GM18870 (cell line): ENCODE results near the gene MOCS3.
A peak's percentile ranks its signal among the peaks of the same experiment; 100 is the strongest.

ENCODE experiments used
- ATAC-seq: cut with Tn5 transposase; IDR thresholded peaks from one replicate; pipeline ENCODE4 v1.9.1; 2021; ENCODE audit warnings: moderate library complexity; ENCODE audit not compliant: unreplicated experiment

Gene MOCS3, protein sequence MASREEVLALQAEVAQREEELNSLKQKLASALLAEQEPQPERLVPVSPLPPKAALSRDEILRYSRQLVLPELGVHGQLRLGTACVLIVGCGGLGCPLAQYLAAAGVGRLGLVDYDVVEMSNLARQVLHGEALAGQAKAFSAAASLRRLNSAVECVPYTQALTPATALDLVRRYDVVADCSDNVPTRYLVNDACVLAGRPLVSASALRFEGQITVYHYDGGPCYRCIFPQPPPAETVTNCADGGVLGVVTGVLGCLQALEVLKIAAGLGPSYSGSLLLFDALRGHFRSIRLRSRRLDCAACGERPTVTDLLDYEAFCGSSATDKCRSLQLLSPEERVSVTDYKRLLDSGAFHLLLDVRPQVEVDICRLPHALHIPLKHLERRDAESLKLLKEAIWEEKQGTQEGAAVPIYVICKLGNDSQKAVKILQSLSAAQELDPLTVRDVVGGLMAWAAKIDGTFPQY

GRCh38 chr20:50958615-50959542 is at the start of gene MOCS3:
TSS of gene MOCS3 (plus strand) at chr20:50958818. CDS start at chr20:50958843, 25 bp downstream.
- ATAC-seq = peak; percentile 66

GRCh38 chr20:50909413-50909812 is 49.2 kb upstream of the MOCS3 start:
- ATAC-seq = no peak

- ATAC-seq = no peak
These were observed 47.6 kb upstream of the MOCS3 start for GRCh38 chr20:50911030-50911429.

DNA sequence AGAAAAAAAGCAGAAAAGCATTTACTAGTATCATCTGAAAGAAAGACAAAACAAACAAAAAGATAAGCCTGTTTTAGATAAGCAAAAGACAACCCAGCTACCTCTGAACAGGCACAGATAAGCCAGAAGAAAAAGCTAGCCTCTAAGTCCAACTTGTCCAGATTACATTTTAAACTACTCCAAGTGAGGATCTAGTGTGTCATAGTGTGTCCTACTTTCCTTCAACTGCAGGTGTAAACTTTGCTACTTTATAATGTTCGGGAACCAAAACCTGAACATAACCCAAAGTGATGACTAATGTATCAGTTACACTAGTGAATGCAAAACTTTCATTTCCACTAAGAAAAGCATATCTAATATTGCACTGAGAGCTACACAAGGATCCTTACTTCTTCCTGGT is 46.9 kb upstream of the MOCS3 start:
- ATAC-seq = no peak

GRCh38 chr20:50913690-50914375 is 44.8 kb upstream of the MOCS3 start:
- ATAC-seq = no peak

DNA sequence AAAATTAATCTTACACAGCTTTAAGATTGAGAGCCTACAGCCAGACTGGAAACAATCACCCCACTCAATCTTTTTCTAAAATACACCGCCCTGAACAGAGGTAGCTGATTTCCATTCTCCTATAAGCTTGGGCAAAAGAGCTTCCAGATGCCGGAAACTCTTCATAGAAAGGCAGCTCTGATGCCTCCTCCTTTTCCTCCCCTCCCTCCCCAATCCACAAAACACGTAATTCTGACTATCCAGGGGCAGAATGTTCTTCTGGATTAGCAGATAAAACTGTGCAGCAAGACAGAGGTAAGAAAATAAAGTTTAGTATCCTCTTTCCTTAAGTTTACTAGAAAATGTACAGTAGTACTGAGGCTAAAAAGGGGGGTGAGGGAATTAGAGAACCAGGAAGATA is 43.2 kb upstream of the MOCS3 start:
- no peak for ATAC-seq

DNA sequence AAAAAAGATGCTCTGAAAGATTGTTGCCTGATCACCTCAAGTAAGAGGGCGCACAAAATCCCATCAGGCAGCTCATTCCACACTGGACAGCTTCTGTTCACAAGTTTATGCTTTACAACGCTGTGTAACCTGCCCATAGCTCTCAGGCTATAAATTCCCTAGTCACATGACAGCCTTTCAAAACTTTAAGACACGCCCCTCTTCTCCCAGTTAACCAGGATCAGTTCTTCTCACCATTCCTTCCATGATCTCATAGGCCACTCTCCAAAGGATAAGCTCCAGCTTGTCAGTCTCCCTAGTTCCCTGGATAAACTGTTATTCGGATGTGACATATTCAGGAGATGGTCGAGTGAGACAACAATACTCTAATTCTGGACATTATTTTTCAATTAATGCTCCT is 42.4 kb upstream of the MOCS3 start:
- ATAC-seq = no peak

DNA sequence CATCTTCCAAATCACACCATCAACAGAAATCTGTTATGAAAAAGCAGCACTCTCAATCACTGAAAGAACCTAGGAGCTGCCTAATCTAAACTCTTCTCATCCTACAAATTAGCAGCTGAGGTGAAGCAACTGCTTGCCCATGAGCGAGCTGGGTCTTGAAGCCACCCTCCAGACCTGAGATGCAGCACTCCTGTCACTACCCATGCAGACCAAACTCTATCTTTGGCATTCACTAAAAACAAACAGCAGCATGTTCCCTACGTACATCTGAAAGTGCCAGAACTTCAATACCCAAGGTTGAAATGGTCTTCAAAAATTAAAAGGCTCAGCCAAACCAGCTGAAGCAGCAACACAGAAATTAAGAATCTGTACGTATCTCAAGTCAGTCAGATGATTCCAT is 41.7 kb upstream of the MOCS3 start:
- no peak for ATAC-seq

GRCh38 chr20:50918403-50918802 is 40.2 kb upstream of the MOCS3 start:
- no peak for ATAC-seq

GRCh38 chr20:50919567-50919966 is 39.1 kb upstream of the MOCS3 start:
- no peak for ATAC-seq

DNA sequence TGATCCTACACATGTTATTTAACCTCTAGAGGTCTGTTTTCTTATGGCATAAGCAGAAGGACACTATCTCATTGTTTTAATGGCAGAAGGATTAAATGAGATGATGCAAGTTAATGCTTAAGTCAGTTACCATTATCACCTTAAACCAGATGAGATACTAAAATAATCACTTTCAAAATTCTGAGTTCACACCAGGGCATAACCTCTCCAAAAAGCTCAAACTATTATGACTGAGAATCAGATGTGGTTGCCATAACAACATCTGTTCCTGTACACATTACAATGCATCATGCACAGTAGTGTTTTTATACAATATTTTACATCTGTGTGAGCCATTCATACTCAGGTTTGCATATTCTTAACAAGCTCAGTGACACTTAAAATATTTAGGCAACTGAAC is 37.6 kb upstream of the MOCS3 start:
- no peak for ATAC-seq

- no peak for ATAC-seq
These were observed 36.7 kb upstream of the MOCS3 start for GRCh38 chr20:50921803-50922501.

DNA sequence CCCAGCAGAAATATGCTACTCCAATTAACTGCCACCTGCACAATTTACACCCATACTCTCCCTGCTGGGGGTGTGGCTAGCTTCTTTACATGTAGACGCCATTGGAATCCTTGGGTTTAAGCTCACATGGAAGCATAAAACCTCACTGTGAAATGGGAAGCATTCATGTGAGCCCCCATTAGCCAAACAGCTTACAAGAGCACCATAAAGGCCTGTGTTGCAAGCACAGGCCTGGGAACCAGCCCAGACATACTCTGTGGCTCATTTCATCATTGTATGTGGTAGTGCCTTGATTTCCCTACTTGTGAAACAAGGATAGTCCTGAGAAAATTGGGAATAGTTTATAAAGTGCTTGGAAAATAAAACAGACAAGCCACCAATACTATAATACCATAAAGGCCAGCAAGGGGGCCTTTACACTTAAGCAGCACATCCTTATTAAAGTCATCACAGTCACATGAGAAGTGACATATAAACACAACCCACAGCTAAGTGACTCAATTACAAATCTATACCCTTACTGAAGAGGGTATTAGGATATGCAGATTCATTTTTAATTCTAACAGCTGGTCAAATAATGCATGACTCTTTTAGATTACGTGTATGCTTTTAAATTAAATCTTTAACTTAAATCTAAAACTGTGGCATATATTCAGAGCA is 34.2 kb upstream of the MOCS3 start:
- no peak for ATAC-seq

DNA sequence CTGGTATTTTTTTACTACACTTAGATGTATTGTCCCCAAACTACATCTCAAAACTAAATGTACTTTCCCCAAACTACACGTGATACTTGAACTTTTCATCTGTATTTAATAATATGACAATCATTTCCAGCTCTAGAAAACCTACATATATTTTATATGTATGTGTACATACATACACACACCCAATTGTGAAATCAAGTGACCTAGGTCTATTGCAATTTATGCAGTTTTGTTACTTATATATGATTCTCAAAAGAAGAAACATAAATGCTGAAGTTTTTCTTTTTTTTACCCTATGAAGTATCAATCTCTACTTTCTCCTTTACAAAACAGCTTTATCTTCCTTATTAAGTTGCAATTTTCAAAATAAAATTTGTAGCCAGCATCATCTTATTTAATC is 32.1 kb upstream of the MOCS3 start:
- no peak for ATAC-seq

DNA sequence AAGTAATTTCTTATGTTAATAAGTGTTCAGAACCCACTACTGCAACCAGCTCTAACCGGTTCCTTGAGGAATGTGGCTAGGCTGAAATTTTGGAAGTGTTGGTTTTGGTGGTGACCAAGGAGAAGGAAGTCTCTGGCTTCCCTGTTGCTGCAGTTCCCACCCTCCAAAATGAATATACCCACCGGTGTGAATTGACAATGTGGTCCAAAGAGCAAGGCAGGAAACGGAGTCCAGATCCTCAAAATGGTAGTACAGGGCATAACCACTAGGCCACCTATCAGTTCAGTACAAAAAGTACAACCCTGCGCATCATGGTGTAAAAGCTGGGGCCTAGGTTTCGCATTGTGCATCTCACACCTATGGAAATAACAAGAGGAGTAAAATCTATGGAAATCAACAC is 30.1 kb upstream of the MOCS3 start:
- ATAC-seq = no peak

DNA sequence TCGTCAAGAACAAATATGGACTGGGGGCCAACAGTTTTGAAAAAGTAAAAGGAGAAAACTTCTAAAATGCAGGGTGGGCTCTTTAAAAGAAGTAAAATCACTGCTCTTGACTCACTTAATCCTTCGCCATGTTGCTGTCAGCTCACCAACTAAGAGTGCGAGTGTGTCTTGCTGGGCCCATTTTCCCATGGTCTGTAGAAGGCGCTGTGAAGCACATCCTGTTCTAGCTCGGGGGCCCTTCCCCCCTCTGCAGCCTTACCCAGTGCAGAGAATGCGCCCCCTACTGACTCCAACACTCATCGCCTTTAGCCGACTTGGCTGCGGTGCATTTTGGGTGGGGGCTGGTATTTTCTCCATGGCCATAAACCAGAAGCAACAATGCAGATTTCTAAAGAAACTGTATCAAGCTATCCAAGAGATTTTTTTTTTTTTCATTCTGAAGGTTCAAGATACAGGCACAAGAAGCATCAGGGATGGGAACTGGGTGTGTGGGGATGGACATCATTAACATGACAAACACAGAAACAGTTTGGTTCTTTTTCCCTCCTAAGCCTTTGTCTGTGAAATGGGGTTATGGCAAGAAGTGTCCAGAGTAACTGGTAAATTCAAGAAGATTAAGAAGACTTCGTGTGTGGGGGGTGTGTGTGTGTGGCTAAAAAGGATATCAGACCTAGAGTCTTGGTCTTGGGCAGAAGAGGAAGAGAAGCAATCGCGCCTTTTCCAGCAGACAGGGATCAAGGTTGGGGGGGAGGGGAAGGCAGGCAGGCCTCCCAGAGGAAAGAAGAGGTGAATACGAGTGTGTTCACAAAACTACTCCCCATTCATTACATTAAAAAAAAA is 29.1 kb upstream of the MOCS3 start:
- peak; percentile 73 for ATAC-seq

DNA sequence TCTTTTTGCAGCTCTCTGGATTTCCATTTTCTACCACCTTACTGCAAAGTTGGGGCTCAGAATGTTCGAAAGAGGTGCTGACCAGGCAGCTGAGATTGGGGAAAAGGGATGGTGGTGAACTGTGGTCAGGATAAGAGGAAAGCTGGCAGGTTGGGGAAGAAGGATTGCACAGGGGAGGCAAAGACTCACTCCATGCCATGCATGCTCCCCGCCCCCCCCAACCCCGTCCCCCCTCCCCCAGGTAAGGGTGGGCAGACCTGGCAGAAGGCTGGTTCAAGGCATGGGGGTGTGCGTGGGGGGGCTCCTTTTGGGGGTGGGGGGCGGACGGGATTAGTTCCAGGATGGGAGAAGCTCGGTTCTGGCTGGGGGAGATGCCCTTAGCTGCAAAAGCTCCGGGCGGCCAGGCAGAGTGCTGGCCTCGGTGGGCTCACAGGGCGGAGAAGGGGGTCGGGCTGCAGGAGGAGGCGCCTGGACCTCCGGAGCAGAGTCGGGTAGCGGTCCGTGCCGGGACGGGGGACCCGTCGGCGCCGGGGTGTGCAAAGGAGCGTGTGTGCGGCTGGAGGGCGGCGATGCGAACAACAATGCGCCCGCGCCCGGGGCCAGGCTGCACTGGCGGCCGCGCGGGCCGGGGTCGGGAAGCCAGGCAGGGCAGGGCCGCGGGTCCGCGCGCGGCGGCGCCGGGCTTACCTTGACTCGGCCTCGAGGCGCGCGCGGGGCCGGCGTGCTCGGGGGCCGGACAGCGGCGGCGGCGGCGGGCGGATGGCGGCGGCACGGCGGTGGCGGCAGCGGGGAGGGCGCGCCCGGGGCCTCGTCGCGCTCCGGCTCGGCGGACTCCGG is 28.3 kb upstream of the MOCS3 start:
- ATAC-seq = no peak

- ATAC-seq = peak; percentile 8
These were observed 27.7 kb upstream of the MOCS3 start for GRCh38 chr20:50930976-50931305.
